Measurements from ENCODE around the gene DHX35. TPM values are rescaled to one million over a fixed set of nuclear protein-coding genes. Genes with fewer than 3 reads are reported as not detected.

Gene DHX35
- total RNA-seq, 1 donor from 2014 or later, result 14.0 TPM

GRCh38 chr20:39010496-39010895 is 48.4 kb downstream of the DHX35 start:
- Mint-ChIP-seq H3K4me3 (no peak overlapping the region), H3K27me3 (no peaks in the 10 kb centered on the region), H3K36me3 (peaks cover 52% of the 10 kb centered on the region), H3K4me1 (ENCODE audit: unreplicated experiment) (no peaks in the 10 kb centered on the region), H3K9me3 (no peaks in the 10 kb centered on the region), H3K27ac (no peak overlapping the region)
- DNase-seq (ENCODE audit: extremely low spot score, unreplicated experiment), result no peak
- TF ChIP-seq CTCF (conservative IDR thresholded peaks at IDR 0.05), result no peak

DNA sequence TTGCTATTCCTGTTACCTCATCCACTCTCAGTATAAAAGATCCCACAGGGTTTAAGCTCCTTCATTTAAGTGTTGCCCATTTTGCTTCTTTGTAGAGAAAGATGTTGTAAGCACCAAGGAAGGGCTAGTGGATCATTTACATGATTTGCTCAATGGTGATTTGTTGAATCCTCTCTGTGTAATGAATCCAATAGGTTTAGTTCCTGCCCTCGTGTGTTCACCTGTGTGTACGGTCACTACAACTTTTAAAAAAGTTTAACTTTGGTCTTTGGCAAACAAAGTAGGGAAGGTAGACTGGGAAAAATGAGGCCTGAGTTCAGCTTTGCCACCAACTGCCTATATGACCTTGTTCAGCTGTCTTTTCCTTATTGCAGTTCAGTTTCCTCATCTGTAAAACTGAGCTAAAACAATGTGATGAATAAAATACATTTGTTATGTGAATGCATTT is 51.5 kb downstream of the DHX35 start:
- peaks cover 59% of the 10 kb centered on the region for H3K36me3 Mint-ChIP-seq

GRCh38 chr20:39016041-39016440 is 53.9 kb downstream of the DHX35 start:
- no peaks in the 10 kb centered on the region for H3K27me3 Mint-ChIP-seq
- H3K27ac Mint-ChIP-seq, result peak overlapping the region; percentile 51
- H3K9me3 Mint-ChIP-seq, result peaks cover 5% of the 10 kb centered on the region
- H3K4me1 Mint-ChIP-seq (ENCODE audit: unreplicated experiment), result peaks cover 3% of the 10 kb centered on the region
- H3K4me3 Mint-ChIP-seq, result no peak overlapping the region
- H3K36me3 Mint-ChIP-seq, result peaks cover 53% of the 10 kb centered on the region
- no peak for DNase-seq (ENCODE audit: extremely low spot score, unreplicated experiment)
- no peak for TF ChIP-seq CTCF (conservative IDR thresholded peaks at IDR 0.05)

More for the DNA sequence above, 51.5 kb downstream of the DHX35 start:
- H3K4me1 Mint-ChIP-seq (ENCODE audit: unreplicated experiment), result peaks cover 3% of the 10 kb centered on the region
- no peak overlapping the region for H3K27ac Mint-ChIP-seq
- no peak overlapping the region for H3K4me3 Mint-ChIP-seq
- H3K27me3 Mint-ChIP-seq, result no peaks in the 10 kb centered on the region
- no peak for DNase-seq (ENCODE audit: extremely low spot score, unreplicated experiment)
- peaks cover 5% of the 10 kb centered on the region for H3K9me3 Mint-ChIP-seq
- no peak for TF ChIP-seq CTCF (conservative IDR thresholded peaks at IDR 0.05)

GRCh38 chr20:39016506-39016905 is 54.4 kb downstream of the DHX35 start:
- no peak for TF ChIP-seq CTCF (conservative IDR thresholded peaks at IDR 0.05)
- no peak for DNase-seq (ENCODE audit: extremely low spot score, unreplicated experiment)
- peaks cover 53% of the 10 kb centered on the region for H3K36me3 Mint-ChIP-seq
- H3K9me3 Mint-ChIP-seq, result peaks cover 5% of the 10 kb centered on the region
- H3K27ac Mint-ChIP-seq, result peak overlapping the region; percentile 51
- H3K4me3 Mint-ChIP-seq, result no peak overlapping the region
- no peaks in the 10 kb centered on the region for H3K27me3 Mint-ChIP-seq
- peaks cover 3% of the 10 kb centered on the region for H3K4me1 Mint-ChIP-seq (ENCODE audit: unreplicated experiment)

DNA sequence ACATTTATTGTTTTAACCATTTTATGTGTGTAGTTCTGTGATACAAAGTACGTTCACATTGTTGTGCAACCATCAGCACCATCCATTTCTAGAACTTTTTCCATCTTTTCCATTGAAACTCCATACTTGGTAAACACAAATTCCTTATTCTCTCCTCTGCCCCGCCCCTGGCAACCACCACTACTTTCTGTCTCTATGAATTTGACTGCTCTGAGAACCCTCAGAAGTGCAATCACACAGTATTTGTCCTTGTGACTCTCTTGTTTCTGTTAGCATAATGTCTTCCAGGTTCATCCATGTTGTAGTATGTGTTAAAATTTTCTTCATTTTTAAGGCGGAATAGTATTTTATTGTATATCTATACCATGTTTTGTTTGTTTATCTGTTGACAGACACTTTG is 56.9 kb downstream of the DHX35 start:
- Mint-ChIP-seq H3K4me3 (no peak overlapping the region), H3K27me3 (no peaks in the 10 kb centered on the region), H3K27ac (no peak overlapping the region), H3K4me1 (ENCODE audit: unreplicated experiment) (peaks cover 3% of the 10 kb centered on the region), H3K36me3 (peaks cover 51% of the 10 kb centered on the region), H3K9me3 (peaks cover 5% of the 10 kb centered on the region)
- no peak for TF ChIP-seq CTCF (conservative IDR thresholded peaks at IDR 0.05)
- DNase-seq (ENCODE audit: extremely low spot score, unreplicated experiment), result no peak

- Mint-ChIP-seq H3K27ac (no peak overlapping the region), H3K4me3 (no peak overlapping the region), H3K36me3 (peaks cover 46% of the 10 kb centered on the region), H3K27me3 (no peaks in the 10 kb centered on the region), H3K9me3 (peaks cover 5% of the 10 kb centered on the region), H3K4me1 (ENCODE audit: unreplicated experiment) (peaks cover 3% of the 10 kb centered on the region)
- DNase-seq (ENCODE audit: extremely low spot score, unreplicated experiment), result no peak
- TF ChIP-seq CTCF (conservative IDR thresholded peaks at IDR 0.05), result no peak
Observed at GRCh38 chr20:39019805-39020325, 57.7 kb downstream of the DHX35 start.

Measured in type B pancreatic cell (in vitro differentiated cells).